GM21825 (cell line): ENCODE measurements around the gene USP37.

Source experiments
- ATAC-seq: cut with Tn5 transposase; IDR thresholded peaks from one replicate; pipeline ENCODE4 v1.9.1; 2021; ENCODE audit warnings: mild to moderate bottlenecking, moderate library complexity; ENCODE audit not compliant: unreplicated experiment

The USP37 gene

DNA sequence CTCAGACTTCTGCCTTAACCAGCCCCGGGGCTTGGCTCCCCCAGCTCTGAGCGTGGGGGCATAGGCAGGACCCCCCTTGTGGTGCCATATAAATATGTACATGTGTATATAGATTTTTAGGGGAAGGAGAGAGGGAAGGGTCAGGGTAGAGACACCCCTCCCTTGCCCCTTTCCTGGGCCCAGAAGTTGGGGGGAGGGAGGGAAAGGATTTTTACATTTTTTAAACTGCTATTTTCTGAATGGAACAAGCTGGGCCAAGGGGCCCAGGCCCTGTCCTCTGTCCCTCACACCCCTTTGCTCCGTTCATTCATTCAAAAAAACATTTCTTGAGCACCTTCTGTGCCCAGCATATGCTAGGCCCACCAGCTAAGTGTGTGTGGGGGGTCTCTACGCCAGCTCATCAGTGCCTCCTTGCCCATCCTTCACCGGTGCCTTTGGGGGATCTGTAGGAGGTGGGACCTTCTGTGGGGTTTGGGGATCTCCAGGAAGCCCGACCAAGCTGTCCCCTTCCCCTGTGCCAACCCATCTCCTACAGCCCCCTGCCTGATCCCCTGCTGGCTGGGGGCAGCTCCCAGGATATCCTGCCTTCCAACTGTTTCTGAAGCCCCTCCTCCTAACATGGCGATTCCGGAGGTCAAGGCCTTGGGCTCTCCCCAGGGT is 162.9 kb downstream of the USP37 start:
- ATAC-seq = no peak

GRCh38 chr2:218404351-218405085 is 163.6 kb downstream of the USP37 start:
- no peak for ATAC-seq

GRCh38 chr2:218403810-218404209 is 164.3 kb downstream of the USP37 start:
- no peak for ATAC-seq

DNA sequence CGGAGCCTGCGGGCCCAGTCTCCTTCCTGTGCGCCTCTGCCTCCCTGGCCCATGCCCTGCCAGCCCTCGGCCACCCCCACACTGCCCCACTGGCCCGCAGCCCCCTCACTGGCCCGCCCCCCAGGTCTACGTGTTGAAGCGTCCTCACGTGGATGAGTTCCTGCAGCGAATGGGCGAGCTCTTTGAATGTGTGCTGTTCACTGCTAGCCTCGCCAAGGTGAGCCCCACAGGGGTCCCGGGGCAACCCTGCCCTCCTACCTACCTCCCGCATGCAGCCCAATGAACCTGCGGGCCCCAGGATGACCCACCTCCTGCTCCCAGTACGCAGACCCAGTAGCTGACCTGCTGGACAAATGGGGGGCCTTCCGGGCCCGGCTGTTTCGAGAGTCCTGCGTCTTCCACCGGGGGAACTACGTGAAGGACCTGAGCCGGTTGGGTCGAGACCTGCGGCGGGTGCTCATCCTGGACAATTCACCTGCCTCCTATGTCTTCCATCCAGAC is 165.2 kb downstream of the USP37 start:
- no peak for ATAC-seq

DNA sequence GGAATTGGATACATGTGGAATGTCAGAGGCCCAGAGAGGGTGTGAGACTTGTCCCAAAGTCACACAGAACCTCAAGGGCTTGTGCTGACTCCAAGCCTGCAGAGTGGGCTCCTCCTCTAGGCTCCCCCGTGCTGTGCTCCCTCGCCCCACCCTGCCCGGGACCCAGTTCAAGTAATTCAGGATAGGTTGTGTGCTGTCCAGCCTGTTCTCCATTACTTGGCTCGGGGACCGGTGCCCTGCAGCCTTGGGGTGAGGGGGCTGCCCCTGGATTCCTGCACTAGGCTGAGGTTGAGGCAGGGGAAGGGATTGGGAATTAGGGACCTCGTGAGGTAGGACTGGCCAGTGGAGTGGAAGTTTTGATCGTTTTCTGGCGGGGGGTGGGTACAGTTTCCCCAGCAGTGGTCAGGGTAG is 165.7 kb downstream of the USP37 start:
- ATAC-seq = no peak

GRCh38 chr2:218401890-218402289 is 166.3 kb downstream of the USP37 start:
- ATAC-seq = no peak

- ATAC-seq = no peak
Measured at GRCh38 chr2:218400930-218401881, 166.9 kb downstream of the USP37 start.
